Sigmoid colon (tissue), 7 donors: ENCODE measurements around the gene MMP20. TPM values are rescaled to one million over a fixed set of nuclear protein-coding genes. Genes with fewer than 3 reads are reported as not detected.

Experiments used
- DNase-seq: peaks from one replicate; pipeline ENCODE4 v3.0.0-alpha.2; 2019
- H3K27ac ChIP-seq, 4 donors: fragments of 200-600 bp; sonication (generic); one replicate each; pipeline ENCODE4 v1.5.1; 2016 to 2019; ENCODE audit warnings: mild to moderate bottlenecking in 1 of 4
- H3K27me3 ChIP-seq, 3 donors: fragments of 200-600 bp; sonication (generic); one replicate each; pipeline ENCODE4 v1.5.1; 2019; ENCODE audit warnings: mild to moderate bottlenecking in 1 of 3
- H3K36me3 ChIP-seq, 4 donors: fragments of 200-600 bp; sonication (generic); one replicate each; pipeline ENCODE4 v1.5.1; 2016 to 2019
- H3K4me1 ChIP-seq, 4 donors: fragments of 200-600 bp; sonication (generic); one replicate each; pipeline ENCODE4 v1.5.1; 2017 to 2019
- H3K4me3 ChIP-seq, 4 donors: fragments of 200-600 bp; sonication (generic); one replicate each; pipeline ENCODE4 v1.5.1; 2017 to 2019; ENCODE audit warnings: mild to moderate bottlenecking in 2 of 4, moderate library complexity in 1 of 4
- H3K9me3 ChIP-seq, 4 donors: fragments of 200-600 bp in 3 of 4; sonication (generic) in 3 of 4; one replicate each; pipeline versions ENCODE4 v1.5.1 to v1.6.1; 2013 to 2019
- CTCF ChIP-seq, 4 experiments: fragments of 450-650 bp in 3 of 4; fragments of 200-600 bp in 1 of 4; IDR thresholded peaks; one replicate each; pipeline ENCODE4 v1.5.1; 2016 to 2019; ENCODE audit warnings: antibody characterized with exemption in 4 of 4, mild to moderate bottlenecking in 3 of 4, moderate library complexity in 2 of 4
- EP300 ChIP-seq, 4 donors: sonication (generic); formaldehyde crosslinking; IDR thresholded peaks; one replicate each; pipeline ENCODE4 v1.6.1; 2017; ENCODE audit warnings: antibody characterized with exemption in 4 of 4
- POLR2A ChIP-seq, 2 donors: fragments of 450-650 bp; IDR thresholded peaks; one replicate each; pipeline ENCODE4 v1.6.1; 2016; ENCODE audit warnings: antibody characterized with exemption in 2 of 2, mild to moderate bottlenecking in 2 of 2, moderate library complexity in 2 of 2
- POLR2AphosphoS5 ChIP-seq, 4 donors: sonication (generic); formaldehyde crosslinking; IDR thresholded peaks; one replicate each; pipeline ENCODE4 v1.6.1; 2017; ENCODE audit warnings: antibody characterized with exemption in 4 of 4
- WGBS, 2 donors: extraction: QIAGEN DNeasy Blood & Tissue Kit; methylation state at CpG; one replicate each; pipeline ENCODE4 v1.1.7; 2013; 5-methylcytosine and 5-hydroxymethylcytosine counted together
- intact Hi-C: fragments of 100-400 bp; cut with DNase I; formaldehyde crosslinking; loops from one replicate; pipeline ENCODE4 v1.15.1; 2023
- polyA plus RNA-seq, 3 donors: library from polyadenylated mRNA; stranded (reverse); fragments of 200-250 nt; gene quantifications; one replicate each; pipeline ENCODE4 v1.2.3, GENCODE V29; 2013
- total RNA-seq, 4 donors: library from RNA; depleted of rRNA; stranded (reverse); fragments of >200 nt; gene quantifications; one replicate each; pipeline ENCODE4 v1.1.0, GENCODE V29; 2016
- donor health status: healthy with polysubstance abuse.
- donor health status: Bipolar disorder and iron deficiency.
- donor health status: healthy.

Gene MMP20
- total and polyA plus RNA-seq, 7 donors = not detected

- WGBS, 2 donors = 50 to 56% methylated on average over 3 of the region's 3 CpGs
- Histone ChIP-seq H3K9me3 (no peaks in the 10 kb centered on the region), H3K36me3 (no peaks in the 10 kb centered on the region), H3K4me1 (no peaks in the 10 kb centered on the region), H3K4me3 (no peak overlapping the region), H3K27me3 (no peaks in the 10 kb centered on the region), H3K27ac (no peak overlapping the region)
- no peak for TF ChIP-seq EP300 (IDR thresholded peaks at IDR 0.05)
- no peak for TF ChIP-seq POLR2AphosphoS5 (IDR thresholded peaks at IDR 0.05)
- TF ChIP-seq CTCF (IDR thresholded peaks at IDR 0.05) = no peak
- no peak for TF ChIP-seq POLR2A (IDR thresholded peaks at IDR 0.05)
- intact Hi-C loops = no loop called here
- no peak for DNase-seq
Observed at GRCh38 chr11:102576350-102576749, 48.8 kb downstream of the MMP20 start.

- 90 to 93% methylated on average over 2 of the region's 2 CpGs for WGBS, 2 donors
- intact Hi-C loops = no loop called here
- Histone ChIP-seq H3K4me3 (no peak overlapping the region), H3K27me3 (no peaks in the 10 kb centered on the region), H3K36me3 (no peaks in the 10 kb centered on the region), H3K27ac (no peak overlapping the region), H3K9me3 (no peaks in the 10 kb centered on the region), H3K4me1 (no peaks in the 10 kb centered on the region)
- TF ChIP-seq CTCF (IDR thresholded peaks at IDR 0.05) (no peak), POLR2A (IDR thresholded peaks at IDR 0.05) (no peak), POLR2AphosphoS5 (IDR thresholded peaks at IDR 0.05) (no peak), EP300 (IDR thresholded peaks at IDR 0.05) (no peak)
- no peak for DNase-seq
Observed at GRCh38 chr11:102575012-102575411, 50.1 kb downstream of the MMP20 start.

GRCh38 chr11:102573851-102574250, 51.3 kb downstream of the MMP20 start:
- Histone ChIP-seq H3K27ac (no peak overlapping the region), H3K4me3 (no peak overlapping the region), H3K27me3 (no peaks in the 10 kb centered on the region), H3K4me1 (no peaks in the 10 kb centered on the region), H3K9me3 (no peaks in the 10 kb centered on the region), H3K36me3 (no peaks in the 10 kb centered on the region)
- TF ChIP-seq POLR2AphosphoS5 (IDR thresholded peaks at IDR 0.05) (no peak), EP300 (IDR thresholded peaks at IDR 0.05) (no peak)
- no peak for DNase-seq
- intact Hi-C loops = no loop called here
- 55 to 62% methylated on average over 2 of the region's 2 CpGs for WGBS, 2 donors

- no peak overlapping the region for H3K27ac ChIP-seq
- TF ChIP-seq EP300 (IDR thresholded peaks at IDR 0.05) = no peak
- no peak for TF ChIP-seq POLR2AphosphoS5 (IDR thresholded peaks at IDR 0.05)
- no peak for TF ChIP-seq CTCF (IDR thresholded peaks at IDR 0.05)
- no peak for TF ChIP-seq POLR2A (IDR thresholded peaks at IDR 0.05)
- no peaks in the 10 kb centered on the region for H3K27me3 ChIP-seq
- WGBS, 2 donors = 90 to 91% methylated on average over 2 of the region's 2 CpGs
- no peak overlapping the region for H3K4me3 ChIP-seq
- H3K9me3 ChIP-seq = no peaks in the 10 kb centered on the region
- intact Hi-C loops = no loop called here
- no peak for DNase-seq
- H3K36me3 ChIP-seq = no peaks in the 10 kb centered on the region
- H3K4me1 ChIP-seq = no peaks in the 10 kb centered on the region
Observed at GRCh38 chr11:102572554-102573220, 52.4 kb downstream of the MMP20 start.

- Histone ChIP-seq H3K4me1 (no peaks in the 10 kb centered on the region), H3K27ac (no peak overlapping the region), H3K4me3 (no peak overlapping the region), H3K27me3 (no peaks in the 10 kb centered on the region), H3K36me3 (no peaks in the 10 kb centered on the region), H3K9me3 (peaks cover 0 to 2% (median 0%) of the 10 kb centered on the region in 4 donors)
- 64 to 65% methylated on average over 3 of the region's 3 CpGs for WGBS, 2 donors
- intact Hi-C loops = no loop called here
- DNase-seq = no peak
- TF ChIP-seq EP300 (IDR thresholded peaks at IDR 0.05) (no peak), CTCF (IDR thresholded peaks at IDR 0.05) (no peak), POLR2AphosphoS5 (IDR thresholded peaks at IDR 0.05) (no peak), POLR2A (IDR thresholded peaks at IDR 0.05) (no peak)
Observed at GRCh38 chr11:102568851-102569250, 56.3 kb downstream of the MMP20 start.
